Measurements from ENCODE around the gene SYT8. TPM values are rescaled to one million over a fixed set of nuclear protein-coding genes. Genes with fewer than 3 reads are reported as not detected.

The SYT8 gene
- total RNA-seq, 2 experiments from 2014 or later = not detected

DNA sequence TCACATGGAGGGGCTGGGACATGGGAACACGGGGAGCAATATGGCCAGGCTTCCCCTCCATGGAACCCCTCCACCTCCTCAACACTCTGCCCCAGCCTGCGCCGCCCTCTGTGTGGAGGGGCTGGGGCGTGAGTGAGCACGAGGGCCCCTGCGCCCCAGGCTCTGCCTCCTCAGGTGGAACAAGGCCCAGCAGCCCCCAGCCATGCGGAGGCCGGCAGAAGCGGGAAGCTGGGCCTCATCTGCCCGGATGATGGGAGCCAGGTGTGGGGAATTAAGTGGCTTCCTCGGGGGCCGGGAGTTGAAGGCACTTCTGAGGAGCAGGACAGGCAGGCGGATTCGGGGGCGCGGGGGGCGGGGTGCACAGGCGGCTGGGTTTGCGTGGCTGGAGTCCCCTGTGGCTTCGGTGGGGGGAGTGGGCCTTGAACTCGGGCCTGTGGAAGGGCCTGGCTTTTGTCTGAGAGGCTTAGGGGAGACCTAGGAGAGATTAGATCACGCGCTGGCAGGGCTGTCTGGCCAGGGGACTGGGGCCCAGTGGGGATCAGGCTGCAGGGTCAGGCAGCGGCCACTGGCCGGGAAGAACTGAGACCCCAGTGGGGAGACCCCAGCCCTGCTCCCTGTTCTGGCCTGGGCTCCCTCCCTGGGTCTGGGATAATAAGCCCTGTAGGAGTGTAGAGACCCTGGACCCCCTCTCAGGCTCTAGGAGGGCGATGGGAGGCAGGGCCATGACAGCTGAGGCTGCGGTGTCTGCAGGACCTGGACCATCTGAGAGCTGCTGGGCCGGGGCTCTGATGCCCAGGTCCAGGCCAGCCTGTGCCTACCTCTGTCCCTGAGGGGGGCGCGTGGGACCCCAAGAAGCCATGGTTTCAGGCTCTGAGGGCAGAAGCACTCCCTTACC lies 43.6 kb downstream of the SYT8 start:
- intact Hi-C loops (cut with DNase I, micrococcal nuclease) = no loop called here
- CTCF ChIA-PET = no interaction called here
- TF ChIP-seq, protein P1, sequence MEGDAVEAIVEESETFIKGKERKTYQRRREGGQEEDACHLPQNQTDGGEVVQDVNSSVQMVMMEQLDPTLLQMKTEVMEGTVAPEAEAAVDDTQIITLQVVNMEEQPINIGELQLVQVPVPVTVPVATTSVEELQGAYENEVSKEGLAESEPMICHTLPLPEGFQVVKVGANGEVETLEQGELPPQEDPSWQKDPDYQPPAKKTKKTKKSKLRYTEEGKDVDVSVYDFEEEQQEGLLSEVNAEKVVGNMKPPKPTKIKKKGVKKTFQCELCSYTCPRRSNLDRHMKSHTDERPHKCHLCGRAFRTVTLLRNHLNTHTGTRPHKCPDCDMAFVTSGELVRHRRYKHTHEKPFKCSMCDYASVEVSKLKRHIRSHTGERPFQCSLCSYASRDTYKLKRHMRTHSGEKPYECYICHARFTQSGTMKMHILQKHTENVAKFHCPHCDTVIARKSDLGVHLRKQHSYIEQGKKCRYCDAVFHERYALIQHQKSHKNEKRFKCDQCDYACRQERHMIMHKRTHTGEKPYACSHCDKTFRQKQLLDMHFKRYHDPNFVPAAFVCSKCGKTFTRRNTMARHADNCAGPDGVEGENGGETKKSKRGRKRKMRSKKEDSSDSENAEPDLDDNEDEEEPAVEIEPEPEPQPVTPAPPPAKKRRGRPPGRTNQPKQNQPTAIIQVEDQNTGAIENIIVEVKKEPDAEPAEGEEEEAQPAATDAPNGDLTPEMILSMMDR (IDR thresholded peaks at IDR 0.05) = no peak

DNA sequence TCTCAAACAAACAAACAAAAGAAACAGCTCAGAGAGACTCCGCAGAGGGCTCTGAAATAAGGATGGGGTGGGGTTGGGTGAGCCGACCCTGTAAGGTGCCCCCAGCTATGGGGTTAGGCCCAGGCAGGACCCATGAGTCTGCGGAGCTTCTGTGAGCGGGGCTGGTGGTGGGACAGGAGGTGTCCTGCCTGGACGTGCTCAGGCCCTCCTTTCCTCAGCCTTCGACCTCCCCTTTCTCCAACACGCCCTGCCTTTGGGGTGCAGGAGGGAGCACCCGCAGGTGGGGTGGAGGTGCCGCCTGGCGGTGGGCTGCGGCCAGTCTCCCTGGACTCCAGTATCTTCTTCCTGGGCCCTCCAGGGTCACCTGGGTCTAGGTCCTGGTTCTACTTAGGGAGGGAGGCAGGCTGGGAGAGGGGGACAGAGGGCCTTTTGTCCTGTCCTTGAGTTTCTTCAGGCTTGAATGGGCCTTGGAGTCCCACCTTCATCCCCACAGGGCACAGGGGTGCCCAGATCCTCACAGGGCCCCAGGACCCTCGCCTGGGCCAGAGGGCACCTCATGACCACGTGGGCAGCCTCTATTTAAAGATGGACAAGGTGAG lies 44.7 kb downstream of the SYT8 start:
- intact Hi-C loops (cut with DNase I, micrococcal nuclease) = no loop called here
- no peaks in the 10 kb centered on the region for H3K9me3 Mint-ChIP-seq
- Histone ChIP-seq H3K4me3 (ENCODE audit: low read length) (no peak overlapping the region), H3K27me3 (ENCODE audit: control insufficient read depth in 1 of 2, insufficient read depth in 2 of 2, low read length in 2 of 2) (no peaks in the 10 kb centered on the region), H3K9me3 (ENCODE audit: control insufficient read depth in 1 of 2, insufficient read depth in 1 of 2, low read length in 2 of 2) (no peaks in the 10 kb centered on the region), H3K36me3 (ENCODE audit: insufficient read depth, low read length) (peaks cover 42% of the 10 kb centered on the region), H3K4me1 (ENCODE audit: insufficient read depth, low read length) (peaks cover 69% of the 10 kb centered on the region), H3K27ac (ENCODE audit: low read depth in 1 of 2, low read length in 2 of 2) (no peak overlapping the region)
- ChIA-PET CTCF (no interaction called here), POLR2A (interaction anchor here (1.4 to 4.7 kb wide), 2 partner anchors 26 to 29 kb away, joined by 4 to 23 read pairs; partner anchors contain the start of gene LSP1)
- ATAC-seq (ENCODE audit: poor library complexity) (no peak), DNase-seq (peak in 1 of 14 experiments; percentile 17)
- H3K4me3 Mint-ChIP-seq = no peak overlapping the region
- no peak overlapping the region for H3K27ac Mint-ChIP-seq
- TF ChIP-seq, protein P1 (IDR thresholded peaks at IDR 0.05) = no peak
- H3K36me3 Mint-ChIP-seq (ENCODE audit: low read depth) = peaks cover 22% of the 10 kb centered on the region
- no peaks in the 10 kb centered on the region for H3K27me3 Mint-ChIP-seq
- H3K4me1 Mint-ChIP-seq (ENCODE audit: low read depth) = peaks cover 19% of the 10 kb centered on the region

More for the DNA sequence above, 43.6 kb downstream of the SYT8 start:
- H3K36me3 ChIP-seq (ENCODE audit: insufficient read depth, low read length) = peaks cover 31% of the 10 kb centered on the region
- Mint-ChIP-seq H3K4me1 (ENCODE audit: low read depth) (peaks cover 22% of the 10 kb centered on the region), H3K4me3 (no peak overlapping the region), H3K27ac (peak overlapping the region; percentile 33), H3K27me3 (no peaks in the 10 kb centered on the region), H3K36me3 (ENCODE audit: low read depth) (peaks cover 22% of the 10 kb centered on the region), H3K9me3 (no peaks in the 10 kb centered on the region)
- DNase-seq (peak in 1 of 14 experiments; percentile 15), ATAC-seq (ENCODE audit: poor library complexity) (no peak)
- peaks cover 76% of the 10 kb centered on the region for H3K4me1 ChIP-seq (ENCODE audit: insufficient read depth, low read length)
- H3K27me3 ChIP-seq (ENCODE audit: control insufficient read depth in 1 of 2, insufficient read depth in 2 of 2, low read length in 2 of 2) = no peaks in the 10 kb centered on the region
- no peaks in the 10 kb centered on the region for H3K9me3 ChIP-seq (ENCODE audit: control insufficient read depth in 1 of 2, insufficient read depth in 1 of 2, low read length in 2 of 2)
- no peak overlapping the region for H3K27ac ChIP-seq (ENCODE audit: low read depth in 1 of 2, low read length in 2 of 2)
- POLR2A ChIA-PET = interaction anchor here (1.4 to 4.7 kb wide), 3 partner anchors 25 to 28 kb away, joined by 4 to 23 read pairs (median 5); partner anchors contain the start of gene LSP1
- H3K4me3 ChIP-seq (ENCODE audit: low read length) = no peak overlapping the region

DNA sequence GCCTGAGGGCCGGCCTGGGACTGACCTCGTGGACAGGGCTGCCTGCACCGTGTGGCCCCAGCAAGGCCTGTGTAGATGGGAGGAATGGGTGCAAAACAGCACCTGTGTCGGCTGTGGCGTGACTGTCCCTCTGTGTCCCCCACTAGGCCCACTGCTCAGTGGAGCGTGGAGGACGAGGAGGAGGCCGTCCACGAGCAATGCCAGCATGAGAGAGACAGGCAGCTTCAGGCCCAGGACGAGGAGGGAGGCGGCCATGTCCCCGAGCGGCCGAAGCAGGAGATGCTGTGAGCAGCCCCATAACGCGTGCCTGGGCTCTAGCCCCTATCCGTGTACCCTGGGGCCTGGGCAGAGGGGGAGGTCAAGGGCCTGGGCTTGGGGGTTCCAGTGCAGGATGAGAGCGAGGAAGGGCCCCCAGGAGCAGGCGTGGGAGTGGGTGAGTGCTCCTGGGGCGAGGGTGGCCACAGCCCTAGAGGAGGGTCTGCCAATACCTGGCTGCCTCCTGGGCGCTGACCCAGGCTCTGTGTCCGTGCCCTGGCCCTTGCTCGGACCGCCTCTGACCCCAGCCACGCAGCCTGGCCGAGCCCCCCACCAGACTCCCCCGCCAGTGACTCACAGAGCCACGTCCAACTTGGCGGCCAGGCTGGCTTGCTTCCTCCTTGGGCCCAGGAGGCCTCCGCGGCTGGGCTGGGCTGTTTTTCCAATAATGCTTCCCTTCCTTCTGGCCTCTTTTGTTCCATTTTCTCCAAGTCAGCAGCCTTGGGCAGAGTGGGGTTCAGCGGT lies 45.3 kb downstream of the SYT8 start:
- no peaks in the 10 kb centered on the region for H3K27me3 Mint-ChIP-seq
- TF ChIP-seq, protein P1 (IDR thresholded peaks at IDR 0.05) = no peak
- H3K9me3 Mint-ChIP-seq = no peaks in the 10 kb centered on the region
- ATAC-seq (ENCODE audit: poor library complexity) (no peak), DNase-seq (peak in 1 of 14 experiments; percentile 30)
- intact Hi-C loops (cut with DNase I, micrococcal nuclease) = loop anchor here (5.0 kb wide), 2 partner anchors 37 to 272 kb away; partner anchors contain the start of gene TNNT3 (in 1 of the 2)
- peaks cover 62% of the 10 kb centered on the region for H3K4me1 ChIP-seq (ENCODE audit: insufficient read depth, low read length)
- no peak overlapping the region for H3K4me3 ChIP-seq (ENCODE audit: low read length)
- peaks cover 22% of the 10 kb centered on the region for H3K36me3 Mint-ChIP-seq (ENCODE audit: low read depth)
- peaks cover 18% of the 10 kb centered on the region for H3K4me1 Mint-ChIP-seq (ENCODE audit: low read depth)
- H3K27me3 ChIP-seq (ENCODE audit: control insufficient read depth in 1 of 2, insufficient read depth in 2 of 2, low read length in 2 of 2) = no peaks in the 10 kb centered on the region
- peak overlapping the region; percentile 64 for H3K27ac Mint-ChIP-seq
- H3K9me3 ChIP-seq (ENCODE audit: control insufficient read depth in 1 of 2, insufficient read depth in 1 of 2, low read length in 2 of 2) = no peaks in the 10 kb centered on the region
- H3K4me3 Mint-ChIP-seq = no peak overlapping the region
- H3K27ac ChIP-seq (ENCODE audit: low read depth in 1 of 2, low read length in 2 of 2) = peak overlapping the region in 1 of 2 donors; percentile 10
- ChIA-PET CTCF (no interaction called here), POLR2A (interaction anchor here (1.4 to 4.7 kb wide), 2 partner anchors 27 to 30 kb away, joined by 4 to 23 read pairs; partner anchors contain the start of gene LSP1)
- peaks cover 47% of the 10 kb centered on the region for H3K36me3 ChIP-seq (ENCODE audit: insufficient read depth, low read length)

Data from CD4-positive, alpha-beta T cell (primary cell).